HG03432 (cell line): ENCODE measurements around the gene MRPS23.

ENCODE experiments used
- ATAC-seq: cut with Tn5 transposase; IDR thresholded peaks from one replicate; pipeline ENCODE4 v1.9.1; 2021; ENCODE audit warnings: mild to moderate bottlenecking, moderate library complexity; ENCODE audit not compliant: unreplicated experiment

The MRPS23 gene

GRCh38 chr17:57803021-57803420, 46.8 kb downstream of the MRPS23 start:
- ATAC-seq, result no peak

GRCh38 chr17:57801044-57801711, 48.7 kb downstream of the MRPS23 start:
- no peak for ATAC-seq

DNA sequence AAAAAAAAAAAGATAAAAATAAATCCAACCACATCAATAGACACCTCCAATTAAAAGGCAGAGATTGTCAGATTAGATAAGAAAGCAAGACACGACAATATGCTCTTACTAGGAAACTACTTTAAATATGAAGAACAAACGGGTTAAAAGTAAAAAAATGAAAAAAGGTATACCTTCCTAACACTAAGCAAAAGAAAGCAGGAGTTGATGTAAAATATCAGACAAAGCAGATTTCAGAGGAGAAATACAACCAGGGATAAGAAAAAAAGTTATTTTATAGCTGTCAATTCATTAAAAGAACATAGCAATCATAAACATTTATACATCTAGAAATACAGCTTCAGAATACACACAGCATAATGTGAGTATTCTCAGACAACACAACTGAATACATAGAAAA, 55.0 kb downstream of the MRPS23 start:
- ATAC-seq, result no peak

DNA sequence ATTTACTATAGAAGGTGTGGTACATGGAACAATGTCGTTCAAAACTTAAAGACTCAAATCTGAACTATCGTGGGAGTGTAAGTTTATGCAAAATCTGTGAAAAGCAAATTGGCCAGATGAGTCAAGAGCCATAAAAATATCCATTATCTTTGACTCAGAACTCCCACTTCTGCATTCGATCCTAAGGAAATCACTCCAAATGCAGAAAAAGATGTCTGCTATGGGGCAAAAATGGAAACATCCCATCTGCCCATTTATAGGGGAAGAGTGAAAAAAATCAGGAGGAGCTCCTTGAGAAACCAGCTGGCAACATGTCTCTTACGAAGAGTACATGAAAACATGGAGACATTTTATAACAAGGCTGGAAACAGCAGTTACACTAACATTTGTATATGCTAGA, 61.1 kb downstream of the MRPS23 start:
- ATAC-seq, result no peak

DNA sequence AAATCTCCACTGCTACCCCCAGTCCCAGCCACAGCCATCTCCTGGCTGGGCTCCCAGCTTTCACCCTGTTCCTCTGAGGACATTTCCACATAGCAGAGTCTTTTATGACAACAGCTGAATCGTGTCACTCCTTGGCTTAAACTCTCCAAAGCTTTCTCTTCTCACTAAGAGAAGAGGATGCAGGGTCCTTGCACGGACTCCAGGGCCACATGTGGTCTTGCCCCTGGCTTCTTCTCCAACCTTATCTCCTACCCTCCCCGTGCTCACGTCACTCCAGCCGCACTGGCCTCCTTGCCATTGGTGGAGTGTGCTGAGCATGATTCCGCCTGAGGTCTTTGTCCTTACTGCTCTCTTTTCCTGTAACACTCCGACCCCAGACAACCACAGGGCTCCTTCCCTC, 64.8 kb downstream of the MRPS23 start:
- ATAC-seq, result no peak
